GM19099 (cell line): ENCODE results near the gene RBM8A.

Experiments used
- POLR2A ChIP-seq: IDR thresholded peaks from 3 replicates; pipeline ENCODE4 v1.6.1; 2011; ENCODE audit warnings: low read depth; ENCODE audit not compliant: insufficient read length; ENCODE audit errors: extremely low read depth

Gene RBM8A

DNA sequence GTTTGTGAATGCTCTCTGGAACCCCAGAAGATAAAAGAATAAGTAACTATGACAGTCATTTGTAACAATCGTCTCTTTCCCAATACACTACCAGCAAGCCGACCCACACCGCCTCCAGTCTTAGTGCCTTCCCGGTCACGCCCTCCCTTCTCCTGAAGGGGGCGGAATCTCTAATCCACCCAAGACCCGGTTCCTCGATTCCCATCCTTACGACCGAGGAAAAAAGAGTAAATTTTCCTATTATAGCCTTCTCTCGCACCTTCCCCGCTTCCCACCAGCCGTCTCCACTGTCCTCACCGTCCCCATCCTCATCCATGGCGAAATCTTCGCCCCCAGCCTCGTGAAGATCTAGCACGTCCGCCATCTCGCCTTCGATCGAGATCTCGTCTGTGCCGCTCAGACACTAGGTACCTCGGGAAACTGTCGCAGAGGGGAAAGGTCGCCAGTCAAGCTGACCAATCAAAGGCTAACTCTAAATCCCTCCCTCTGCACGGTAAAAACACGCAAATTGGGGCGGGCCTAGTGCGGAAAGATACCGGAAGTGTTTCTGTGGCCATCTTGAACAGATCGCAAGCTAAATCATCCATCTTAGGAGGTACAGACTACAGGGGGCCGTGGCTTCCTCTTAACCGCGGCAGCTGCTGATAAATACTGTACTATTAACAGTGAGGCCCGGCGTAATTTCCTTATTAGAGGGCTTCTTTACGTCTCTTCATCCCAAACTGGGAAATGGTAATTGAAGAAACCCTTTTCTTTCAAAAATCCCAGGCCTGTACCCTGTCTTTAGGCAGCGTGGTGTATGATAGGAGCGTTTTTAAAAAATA is at the start of gene RBM8A:
Gene RBM8A (minus strand): TSS at position 422 of the 824 bp plus-strand sequence. CDS start 58 bp downstream, at position 364.
- peak; percentile 93 for TF ChIP-seq POLR2A

DNA sequence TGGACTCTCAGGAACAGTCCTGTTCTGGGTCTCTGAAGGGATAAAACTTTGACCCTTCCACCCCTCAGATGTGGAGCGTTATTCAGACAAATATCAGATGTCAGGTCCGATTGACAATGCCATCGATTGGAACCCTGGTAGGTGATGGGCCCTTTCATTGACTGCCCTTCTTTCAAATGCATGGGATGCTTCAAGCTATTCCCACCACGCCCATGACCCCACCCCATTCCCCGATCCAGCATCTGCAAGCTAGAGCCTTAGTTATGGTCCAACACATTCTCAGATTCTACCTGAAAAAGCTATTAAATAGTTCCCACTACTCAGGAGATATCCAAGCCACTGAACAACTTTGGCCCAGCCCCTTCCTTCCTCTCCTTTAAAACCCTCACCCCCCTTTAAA is 49.7 kb upstream of the RBM8A start:
- TF ChIP-seq POLR2A: no peak

DNA sequence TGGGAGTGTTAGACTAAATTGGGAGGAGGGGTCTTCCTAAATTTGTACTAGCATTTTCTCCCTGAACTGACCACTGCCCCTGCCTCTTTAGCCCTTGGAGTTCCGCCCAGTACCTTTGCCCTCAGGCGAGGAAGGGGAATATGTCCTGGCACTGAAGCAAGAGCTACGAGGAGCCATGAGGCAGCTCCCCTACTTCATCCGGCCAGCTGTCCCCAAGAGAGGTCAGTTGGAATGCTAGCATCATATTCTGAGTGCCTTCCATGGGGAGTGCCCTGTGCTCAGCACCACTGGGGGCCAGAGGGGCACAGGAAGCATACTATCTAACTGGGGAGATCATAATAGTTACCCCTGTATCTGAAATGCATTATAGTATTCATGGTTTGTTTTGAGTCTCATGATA is 47.9 kb upstream of the RBM8A start:
- TF ChIP-seq POLR2A: no peak

DNA sequence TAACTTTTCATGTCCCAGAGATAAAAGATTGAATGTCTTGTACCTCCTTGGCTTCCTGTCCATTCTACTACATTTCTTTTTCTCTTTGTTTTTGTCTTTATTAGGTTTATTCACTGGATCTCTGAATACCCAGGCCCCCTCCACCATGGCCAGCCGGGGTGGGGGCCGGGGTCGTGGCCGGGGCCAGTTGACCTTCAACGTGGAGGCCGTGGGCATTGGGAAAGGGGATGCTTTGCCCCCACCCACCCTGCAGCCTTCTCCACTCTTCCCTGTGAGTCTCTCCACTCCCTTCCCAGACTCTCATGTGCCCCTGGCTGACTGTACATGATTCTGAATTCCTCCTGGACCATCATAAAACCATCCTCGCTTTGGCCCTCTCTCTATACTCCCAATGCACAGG is 47.4 kb upstream of the RBM8A start:
- TF ChIP-seq POLR2A: no peak

DNA sequence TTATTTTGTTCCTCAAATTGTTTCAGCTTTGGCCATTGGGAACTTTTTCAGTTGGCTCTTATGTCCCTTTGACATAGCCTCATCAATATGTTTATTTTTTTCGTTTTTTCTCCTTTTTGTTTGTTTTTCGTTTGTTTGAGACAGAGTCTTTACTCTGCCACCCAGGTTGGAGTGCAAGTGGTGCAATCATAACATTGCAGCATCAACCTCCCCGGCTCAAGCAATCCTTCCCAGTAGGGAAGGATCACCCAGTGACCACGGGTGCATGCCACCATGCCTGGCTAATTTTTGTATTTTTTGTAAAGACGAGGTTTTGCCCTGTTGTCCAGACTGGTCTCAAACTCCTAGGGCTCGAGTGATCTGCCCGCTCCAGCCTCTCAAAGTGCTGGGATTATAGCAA is 45.3 kb upstream of the RBM8A start:
- TF ChIP-seq POLR2A: no peak

DNA sequence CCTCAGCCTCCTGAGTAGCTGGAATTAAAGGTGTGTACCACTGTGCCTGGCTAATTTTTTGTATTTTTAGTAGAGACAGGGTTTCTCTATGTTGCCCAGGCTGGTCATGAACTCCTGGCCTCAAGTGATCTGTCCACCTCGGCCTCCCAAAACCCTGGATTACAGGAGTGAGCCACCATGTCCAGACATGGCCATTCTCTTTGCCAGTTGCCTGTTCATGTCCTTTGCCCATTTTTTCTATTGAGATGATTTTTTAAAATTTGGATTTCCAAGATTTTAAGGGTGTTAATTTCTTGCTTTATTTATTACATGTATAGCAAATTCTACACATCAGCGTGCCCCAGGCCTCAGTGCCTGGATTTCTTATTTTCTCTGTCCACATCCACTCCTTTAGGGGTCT is 40.0 kb upstream of the RBM8A start:
- TF ChIP-seq POLR2A: no peak

DNA sequence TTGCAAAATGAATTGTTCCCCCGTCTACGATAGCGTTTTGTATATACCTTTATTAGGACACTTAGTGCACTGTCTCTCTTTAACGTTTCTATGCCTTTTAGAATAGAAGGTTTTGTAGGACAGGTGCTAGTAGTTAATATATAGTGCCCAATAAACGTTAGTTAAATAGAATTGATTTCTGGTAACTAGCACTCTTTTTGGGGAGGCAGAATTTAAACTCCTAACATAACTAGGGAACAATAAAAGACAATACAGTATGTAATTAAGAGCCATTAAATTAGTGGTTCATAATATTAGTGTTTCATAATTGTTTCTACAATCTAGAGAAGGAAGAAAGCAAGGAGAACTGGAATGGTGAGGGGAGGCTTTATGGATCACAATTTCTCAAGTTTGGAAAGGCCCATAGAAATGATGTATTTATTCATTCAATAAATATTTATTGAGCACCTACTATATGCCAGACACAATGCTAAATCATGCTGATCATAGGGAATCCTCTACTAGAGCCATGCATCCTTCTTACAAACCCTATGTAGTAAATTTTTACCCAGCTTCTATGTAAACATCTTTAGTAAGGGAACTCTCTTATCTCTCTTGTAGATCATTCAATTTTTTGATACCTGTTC is 37.9 kb upstream of the RBM8A start:
- TF ChIP-seq POLR2A: no peak

DNA sequence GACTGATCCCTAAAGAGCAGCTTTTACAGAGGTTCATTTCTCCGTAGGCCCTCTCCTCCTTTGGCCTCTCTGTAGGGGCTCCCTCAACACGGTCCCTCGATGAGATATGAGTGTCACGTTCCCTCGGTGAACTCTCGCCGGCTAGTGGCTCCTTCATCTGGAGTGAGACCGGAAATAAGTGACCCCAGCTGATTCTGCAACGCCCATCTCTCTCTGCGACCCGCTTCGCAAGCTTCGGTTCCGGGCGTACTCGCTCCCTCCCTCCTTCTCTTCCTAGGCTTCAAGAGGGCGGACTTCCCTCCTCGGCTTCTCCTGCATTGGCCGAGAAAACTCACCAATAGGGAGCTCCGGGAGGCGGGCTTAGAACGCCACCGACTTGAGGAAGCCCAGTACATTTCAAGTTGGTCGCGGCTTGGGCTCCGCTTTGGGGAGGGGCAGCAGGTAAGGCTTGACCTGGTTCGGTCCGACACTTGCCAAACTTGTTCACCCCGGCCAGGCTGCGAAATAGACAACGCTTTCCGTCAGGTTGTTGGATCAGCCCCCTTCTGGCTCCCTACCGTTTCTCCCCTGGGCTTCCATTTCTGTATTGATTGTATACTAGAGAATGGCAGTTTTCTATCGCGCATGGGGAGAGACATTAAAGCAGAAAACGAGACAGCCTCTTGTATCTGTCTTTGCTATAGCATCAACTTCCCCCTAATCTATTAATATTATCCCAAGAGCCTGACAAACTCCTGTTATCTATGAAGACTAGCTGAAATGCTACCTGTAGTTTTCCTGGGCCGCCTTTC is 37.2 kb upstream of the RBM8A start, which contains the start of the genes ANKRD34A and POLR3GL:
Gene ANKRD34A (minus strand): TSS at position 248 of the 791 bp plus-strand sequence. CDS start 2,816 bp downstream, outside the sequence.
Gene POLR3GL (plus strand): TSS at position 363 of the 791 bp plus-strand sequence. CDS start 10,176 bp downstream, outside the sequence.
- TF ChIP-seq POLR2A: peak; percentile 90

DNA sequence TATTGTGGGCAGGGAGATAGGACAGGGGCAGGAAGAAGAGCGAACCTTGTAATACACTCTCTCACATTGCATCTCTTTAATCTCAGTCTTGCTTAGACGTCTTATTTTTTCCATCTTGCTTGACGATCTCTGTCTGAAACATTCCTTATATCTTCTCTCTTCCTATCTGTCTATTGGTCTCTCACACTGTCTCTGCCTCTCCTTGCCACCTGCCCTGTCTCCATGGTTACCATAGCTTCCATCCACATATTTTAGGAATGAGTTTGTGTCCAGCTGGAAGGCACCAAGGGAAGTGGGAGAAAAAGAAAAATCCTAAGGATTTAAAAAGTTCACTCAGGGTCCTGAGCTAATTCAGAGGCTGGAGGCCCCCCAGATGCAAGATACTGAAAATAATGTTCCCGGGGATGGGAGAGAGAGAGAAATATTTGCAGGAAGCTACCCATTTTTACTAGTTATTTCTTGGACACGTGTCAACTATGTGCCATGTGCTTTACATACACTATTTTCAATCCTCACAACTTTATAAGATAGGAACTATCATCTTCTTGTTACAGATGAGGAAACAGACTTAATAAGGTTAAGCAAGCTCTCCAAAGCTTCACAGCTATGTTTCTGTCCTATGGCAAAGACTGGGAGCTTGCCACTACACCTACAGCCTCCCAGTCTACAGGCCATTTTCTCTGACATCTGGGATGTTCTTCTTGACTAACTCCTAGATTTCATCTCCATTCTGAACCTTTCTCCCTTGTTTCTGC is 36.2 kb upstream of the RBM8A start:
- TF ChIP-seq POLR2A: no peak

DNA sequence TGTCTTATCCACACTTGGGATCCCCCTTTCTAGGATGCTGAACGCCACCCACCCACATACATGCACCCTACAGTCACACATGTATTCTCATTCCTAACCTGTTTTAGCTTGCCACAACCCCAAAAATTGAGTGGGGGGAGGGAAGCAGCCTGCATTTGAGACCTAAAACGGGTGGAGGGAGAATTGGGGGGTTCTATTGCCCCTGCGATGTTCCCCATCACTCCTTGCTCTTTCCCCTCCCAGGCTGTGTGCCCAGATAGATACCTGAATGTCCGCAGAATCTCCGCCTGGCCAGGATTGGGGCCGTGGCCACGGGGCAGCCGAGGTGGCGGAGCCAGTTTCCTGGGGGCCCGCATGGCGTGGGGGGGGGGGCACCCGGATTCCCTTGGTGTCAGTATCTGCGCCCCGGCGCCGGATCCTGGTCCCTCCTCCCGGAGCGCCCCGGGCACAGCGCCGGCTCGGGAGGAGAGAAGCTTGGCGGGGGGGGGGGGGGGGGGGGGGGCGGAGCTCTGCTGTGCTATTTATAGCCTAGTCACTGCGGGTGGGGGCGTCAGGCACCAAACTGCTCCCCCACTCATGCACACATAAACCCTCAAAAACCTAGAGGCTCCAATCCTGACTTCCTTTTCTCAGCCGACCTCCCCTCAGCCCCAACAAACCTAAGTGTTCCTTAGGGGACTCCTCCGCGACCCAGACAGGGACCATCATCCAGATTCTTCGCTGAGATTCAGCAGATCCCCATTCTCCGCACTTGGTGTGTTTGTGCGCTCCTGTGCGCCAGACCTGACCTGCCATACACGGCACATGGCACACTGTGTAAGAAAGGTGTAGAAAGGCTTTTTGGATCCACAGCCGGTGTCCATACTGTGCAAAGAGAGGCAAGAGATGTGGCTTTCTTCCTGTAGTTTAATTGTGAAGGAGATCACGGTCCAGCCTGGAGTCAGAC is 35.1 kb upstream of the RBM8A start:
- TF ChIP-seq POLR2A: no peak

DNA sequence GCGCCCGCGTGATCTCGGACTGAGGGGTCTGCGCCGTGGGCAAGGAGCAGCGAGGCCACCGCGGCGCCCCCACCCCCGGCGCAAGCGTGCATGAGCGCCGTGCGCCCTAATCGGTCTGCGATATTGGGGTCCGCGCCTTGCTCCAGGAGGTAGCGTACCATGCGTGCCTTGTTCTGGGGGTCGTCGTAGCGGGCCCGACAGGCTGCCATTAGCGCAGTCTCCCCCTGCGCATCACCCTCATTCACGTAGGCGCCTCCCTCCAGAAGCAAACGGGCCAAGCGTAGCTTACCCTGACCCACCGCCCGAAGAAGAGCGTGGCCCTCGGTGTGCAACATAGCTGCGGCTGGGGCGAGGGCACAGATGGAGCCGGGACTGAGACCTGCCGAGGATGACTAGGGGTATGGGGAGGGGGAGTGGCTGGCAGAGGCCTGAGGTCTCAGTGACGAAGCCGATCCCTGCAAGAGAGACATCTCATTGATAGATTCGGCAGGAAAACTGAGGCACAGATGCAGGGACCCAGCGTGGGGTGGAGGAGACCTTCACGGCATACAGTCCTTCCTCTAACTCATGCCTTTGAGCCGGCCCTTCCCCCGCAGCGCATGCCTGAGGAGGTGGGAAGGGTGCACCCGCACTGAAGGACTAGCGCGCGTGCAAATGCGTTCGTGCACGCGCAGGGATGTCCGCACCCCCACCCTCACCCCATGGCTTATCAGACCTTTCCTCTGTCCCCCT is 34.3 kb upstream of the RBM8A start:
- TF ChIP-seq POLR2A: no peak

DNA sequence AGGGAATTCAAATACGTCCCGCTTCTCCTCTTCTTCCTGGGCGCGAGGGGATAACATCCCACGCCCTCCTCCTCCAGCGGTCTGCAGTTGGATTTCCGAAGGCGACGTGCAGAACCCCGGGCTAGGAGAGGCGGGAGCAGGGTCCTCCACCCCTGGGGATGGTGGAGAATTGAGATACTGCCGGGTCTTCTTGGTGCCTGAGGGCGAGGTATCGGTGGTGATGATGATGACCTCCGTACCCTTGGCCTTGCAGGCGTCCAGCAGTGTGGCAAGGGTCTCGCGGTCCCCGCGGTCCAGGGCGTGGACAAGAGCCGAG is 33.8 kb upstream of the RBM8A start:
- no peak for TF ChIP-seq POLR2A
